NCI-H82 (cell line): ENCODE measurements around the gene ZGPAT.

Experiments
- DNase-seq: peaks from one replicate; lab custom pipeline; 2025; lab: John Stamatoyannopoulos, UW

ZGPAT gene

DNA sequence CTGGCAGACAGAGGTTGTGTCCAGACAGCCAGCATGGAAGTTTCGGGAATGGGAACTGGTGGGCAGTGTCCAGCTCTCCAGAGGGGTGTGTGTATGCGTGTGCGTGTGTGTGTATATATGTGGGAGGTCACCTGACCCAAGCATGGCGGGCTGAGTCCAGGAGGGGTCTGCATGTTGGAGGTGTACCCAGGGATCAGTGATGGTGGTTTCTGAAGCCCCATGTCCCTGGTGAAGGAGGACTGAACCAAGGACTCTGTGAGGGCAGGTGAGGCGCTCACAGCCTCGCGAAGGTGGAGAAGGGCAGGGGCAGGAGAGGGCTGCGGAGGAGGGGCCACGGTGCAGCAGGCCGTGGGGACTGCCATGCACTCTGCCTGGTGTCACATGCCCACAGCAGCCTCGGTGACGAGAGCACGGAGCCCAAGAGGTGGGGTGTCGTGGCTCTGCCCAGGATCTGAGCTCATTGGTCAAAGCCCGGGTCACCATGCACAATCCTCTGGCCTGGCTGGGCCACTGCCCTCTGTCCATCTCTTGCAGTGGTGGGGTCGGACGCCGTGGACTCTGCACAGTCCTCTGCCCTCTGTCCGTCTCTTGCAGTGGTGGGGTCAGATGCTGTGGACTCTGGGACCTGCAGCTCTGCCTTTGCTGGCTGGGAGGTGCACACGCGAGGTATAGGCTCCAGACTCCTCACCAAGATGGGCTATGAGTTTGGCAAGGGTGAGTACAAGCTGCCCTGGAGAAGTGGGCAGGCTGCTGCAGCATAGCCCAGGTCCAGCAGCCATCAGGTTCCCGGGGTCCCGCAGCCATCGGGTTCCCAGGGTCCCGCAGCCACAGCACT lies 26.5 kb downstream of the ZGPAT start:
- DNase-seq: no peak

DNA sequence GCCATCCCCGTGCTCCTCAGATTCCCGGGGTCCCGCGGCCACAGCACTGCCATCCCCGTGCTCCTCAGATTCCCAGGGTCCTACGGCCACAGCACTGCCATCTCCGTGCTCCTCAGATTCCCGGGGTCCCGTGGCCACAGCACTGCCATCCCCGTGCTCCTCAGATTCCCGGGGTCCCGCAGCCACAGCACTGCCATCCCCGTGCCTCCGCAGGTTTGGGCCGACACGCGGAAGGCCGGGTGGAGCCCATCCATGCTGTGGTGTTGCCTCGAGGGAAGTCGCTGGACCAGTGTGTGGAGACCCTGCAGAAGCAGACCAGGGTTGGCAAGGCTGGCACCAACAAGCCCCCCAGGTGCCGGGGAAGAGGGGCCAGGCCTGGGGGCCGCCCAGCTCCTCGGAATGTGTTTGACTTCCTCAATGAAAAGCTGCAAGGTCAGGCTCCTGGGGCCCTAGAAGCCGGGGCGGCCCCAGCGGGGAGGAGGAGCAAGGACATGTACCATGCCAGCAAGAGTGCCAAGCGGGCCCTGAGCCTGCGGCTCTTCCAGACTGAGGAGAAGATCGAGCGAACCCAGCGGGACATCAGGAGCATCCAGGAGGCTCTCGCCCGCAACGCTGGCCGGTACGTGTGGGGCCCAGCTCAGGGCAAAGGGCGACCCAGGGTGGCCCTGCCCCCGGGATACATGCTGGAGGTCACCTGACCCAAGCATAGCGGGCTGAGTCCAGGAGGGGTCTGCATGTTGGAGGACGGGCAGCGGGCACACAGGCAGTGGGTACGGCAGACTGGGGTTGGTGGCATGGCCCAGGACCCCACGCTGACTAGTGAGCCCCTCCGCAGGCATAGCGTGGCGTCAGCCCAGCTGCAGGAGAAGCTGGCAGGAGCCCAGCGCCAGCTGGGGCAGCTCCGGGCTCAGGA lies 27.4 kb downstream of the ZGPAT start:
- no peak for DNase-seq

GRCh38 chr20:63735859-63736718 lies 28.2 kb downstream of the ZGPAT start, which contains the start of gene LIME1:
Gene LIME1 (plus strand): TSS chr20:63736664. CDS start chr20:63737550, 886 bp downstream.
- DNase-seq: no peak

DNA sequence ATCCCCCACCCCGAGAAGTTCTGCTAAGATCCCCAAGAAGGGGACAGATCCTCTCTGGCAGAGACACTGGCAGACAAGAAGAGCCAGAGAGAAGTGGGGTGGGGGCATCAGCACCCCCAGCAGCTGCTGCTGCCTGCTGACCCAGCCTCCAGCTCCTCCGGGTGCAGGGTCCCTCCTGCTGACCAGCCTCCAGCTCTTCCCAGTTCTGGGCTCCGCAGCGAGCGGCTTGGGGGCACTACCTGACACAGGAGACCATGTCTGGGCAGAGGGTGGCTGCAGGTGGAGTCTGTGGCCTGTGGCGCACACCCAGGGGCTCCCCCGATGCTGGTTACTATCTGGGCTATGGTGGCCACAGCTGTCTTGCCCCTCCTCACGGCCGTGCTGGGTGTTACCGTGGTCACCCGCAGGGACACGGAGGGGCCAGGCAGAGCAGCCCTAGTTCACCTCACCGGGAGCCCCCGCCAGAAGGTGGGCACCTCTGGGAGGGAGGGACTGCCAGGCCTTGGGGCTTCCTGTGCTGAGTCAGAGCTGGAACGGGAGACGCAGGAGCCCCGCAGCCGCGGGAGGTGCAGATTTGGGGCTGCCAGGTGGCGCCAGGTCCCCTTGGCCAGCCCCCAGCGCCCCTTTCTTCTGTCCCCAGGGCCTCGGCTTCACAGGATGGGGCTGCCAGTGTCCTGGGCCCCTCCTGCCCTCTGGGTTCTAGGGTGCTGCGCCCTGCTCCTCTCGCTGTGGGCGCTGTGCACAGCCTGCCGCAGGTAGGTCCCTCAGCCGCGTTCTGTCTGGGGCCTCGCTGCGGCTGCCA lies 29.3 kb downstream of the ZGPAT start:
- DNase-seq: no peak

GRCh38 chr20:63737695-63737944 lies 29.8 kb downstream of the ZGPAT start:
- no peak for DNase-seq

DNA sequence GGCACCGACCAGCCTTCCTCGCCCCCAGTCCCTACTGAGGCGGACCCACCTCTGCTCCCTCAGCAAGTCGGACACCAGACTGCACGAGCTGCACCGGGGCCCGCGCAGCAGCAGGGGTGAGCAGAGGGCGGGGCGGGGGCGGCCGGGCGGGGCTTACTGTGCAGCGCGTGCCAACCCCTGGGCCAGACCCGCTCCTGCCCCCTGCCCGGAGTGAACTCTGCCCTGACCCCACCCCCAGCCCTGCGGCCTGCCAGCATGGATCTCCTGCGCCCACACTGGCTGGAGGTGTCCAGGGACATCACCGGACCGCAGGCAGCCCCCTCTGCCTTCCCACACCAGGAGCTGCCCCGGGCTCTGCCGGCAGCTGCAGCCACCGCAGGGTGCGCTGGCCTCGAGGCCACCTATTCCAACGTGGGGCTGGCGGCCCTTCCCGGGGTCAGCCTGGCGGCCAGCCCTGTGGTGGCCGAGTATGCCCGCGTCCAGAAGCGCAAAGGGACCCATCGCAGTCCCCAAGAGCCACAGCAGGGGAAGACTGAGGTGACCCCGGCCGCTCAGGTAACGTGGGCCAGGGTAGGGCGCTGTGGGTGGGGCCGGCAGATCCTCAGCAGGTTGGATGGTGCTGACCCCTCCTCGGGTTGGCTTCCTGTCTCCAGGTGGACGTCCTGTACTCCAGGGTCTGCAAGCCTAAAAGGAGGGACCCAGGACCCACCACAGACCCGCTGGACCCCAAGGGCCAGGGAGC lies 30.3 kb downstream of the ZGPAT start:
- DNase-seq: no peak

- peak; percentile 58 for DNase-seq
Observed at GRCh38 chr20:63738687-63739129, 30.9 kb downstream of the ZGPAT start.

DNA sequence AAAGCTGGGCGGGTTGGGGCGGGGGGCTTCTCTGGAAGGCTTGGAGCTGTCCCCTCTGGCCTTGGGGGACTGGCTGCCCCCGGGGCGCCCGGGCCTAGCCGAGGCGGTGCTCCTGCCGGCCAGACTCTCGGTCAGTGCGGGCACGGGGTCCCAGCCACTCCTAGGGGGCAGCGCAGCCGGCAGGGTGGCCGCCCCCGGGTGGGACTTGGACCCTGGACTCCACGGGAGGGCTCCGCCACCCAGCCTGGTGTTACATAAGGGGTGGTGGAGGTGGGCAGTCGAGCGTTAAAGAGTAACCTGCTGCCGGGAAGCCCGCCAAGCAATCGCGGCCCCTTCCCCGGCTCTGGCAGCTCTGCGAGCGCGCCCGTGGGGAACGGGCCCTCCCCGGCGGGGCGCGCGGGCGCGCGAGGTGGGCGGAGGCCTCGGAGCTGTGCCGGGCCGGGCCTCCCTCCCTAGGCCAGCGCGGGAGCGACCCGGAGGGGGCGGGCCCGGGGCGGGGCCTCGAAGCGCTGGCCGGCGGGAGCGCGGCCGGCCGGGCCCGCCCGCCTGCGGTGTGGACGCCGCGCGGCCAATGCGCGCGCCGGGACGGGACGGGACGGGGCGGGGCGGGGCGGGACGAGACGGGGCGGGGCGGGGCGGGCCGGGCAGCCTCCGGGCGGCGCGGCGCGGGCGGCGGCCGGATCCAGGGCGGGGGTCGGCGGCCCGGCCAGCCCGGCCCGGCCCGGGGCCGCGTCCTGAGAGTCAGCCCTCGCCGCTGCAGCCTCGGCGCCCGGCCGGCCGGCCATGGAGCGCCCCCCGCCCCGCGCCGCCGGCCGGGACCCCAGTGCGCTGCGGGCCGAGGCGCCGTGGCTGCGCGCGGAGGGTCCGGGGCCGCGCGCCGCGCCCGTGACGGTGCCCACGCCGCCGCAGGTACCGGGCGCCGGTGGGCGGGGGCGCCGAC lies 31.6 kb downstream of the ZGPAT start, which contains the start of gene SLC2A4RG:
Gene SLC2A4RG (plus strand): TSS at position 647 of the 940 bp plus-strand sequence. CDS start 137 bp downstream, at position 784.
- peak; percentile 84 for DNase-seq

DNA sequence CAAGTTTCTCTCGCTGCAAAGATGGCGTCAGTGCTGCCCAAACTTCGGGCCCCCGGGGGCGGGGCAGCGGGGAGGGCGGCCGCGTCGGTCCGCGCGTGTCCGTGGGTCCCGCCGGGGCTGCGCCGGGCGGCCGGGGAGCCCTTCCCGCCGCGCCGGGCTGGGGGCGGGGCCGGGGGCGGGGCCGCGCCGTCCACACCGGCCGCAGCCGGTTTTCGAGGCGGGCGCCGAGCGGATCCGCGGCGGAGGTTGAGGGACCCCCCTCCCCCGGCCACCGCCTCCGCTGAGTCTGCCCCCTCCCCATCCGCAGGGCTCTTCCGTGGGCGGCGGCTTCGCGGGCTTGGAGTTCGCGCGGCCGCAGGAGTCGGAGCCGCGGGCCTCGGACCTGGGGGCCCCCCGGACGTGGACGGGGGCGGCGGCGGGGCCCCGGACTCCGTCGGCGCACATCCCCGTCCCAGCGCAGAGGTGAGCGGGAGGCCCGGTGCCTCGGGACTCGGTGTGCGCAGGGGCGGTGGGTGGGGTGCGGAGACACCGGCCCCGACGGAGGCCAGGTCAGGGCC lies 32.3 kb downstream of the ZGPAT start:
- peak; percentile 55 for DNase-seq

- DNase-seq: peak; percentile 88
Observed at GRCh38 chr20:63740627-63741353, 33.0 kb downstream of the ZGPAT start.

DNA sequence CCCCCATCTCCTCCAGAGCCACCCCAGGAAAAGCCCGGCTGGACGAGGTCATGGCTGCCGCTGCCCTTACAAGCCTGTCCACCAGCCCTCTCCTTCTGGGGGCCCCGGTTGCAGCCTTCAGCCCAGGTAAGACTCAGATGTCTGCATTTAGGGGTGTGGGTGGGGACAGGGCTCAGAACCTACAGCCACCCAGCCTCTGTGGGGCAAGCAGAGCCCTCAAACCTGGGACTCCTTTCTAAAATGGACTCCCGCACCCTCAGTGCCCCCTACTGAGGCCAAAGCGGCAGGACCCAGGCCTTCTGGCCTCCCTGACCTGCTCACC lies 33.5 kb downstream of the ZGPAT start:
- DNase-seq: no peak

GRCh38 chr20:63741676-63742380 lies 34.0 kb downstream of the ZGPAT start:
- DNase-seq: no peak

GRCh38 chr20:63742381-63743024 lies 34.7 kb downstream of the ZGPAT start:
- no peak for DNase-seq

- DNase-seq: no peak
Observed at GRCh38 chr20:63743210-63743970, 35.6 kb downstream of the ZGPAT start.

DNA sequence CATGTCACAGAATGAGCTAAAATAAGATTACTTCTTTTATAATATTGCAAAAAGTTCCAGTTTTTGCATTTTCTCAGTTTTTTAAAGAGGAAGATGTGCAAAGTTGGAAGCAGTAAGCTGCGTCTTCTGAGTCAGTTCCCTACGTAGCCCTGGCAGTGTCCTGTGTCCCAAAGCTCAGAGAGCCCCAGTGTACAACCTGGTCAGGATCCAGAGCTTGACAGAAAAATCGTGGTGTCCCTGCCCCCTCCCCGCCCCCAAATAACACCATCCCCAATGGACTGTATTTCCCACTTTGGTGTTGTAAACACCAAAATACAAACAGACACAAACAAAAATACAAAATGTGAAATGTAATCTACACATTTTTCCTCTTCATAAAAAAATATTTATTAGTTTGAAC lies 36.3 kb downstream of the ZGPAT start:
- DNase-seq: no peak
